GM19023 (cell line): Measurements from ENCODE around the gene EFCC1.
A peak's percentile ranks its signal among the peaks of the same experiment; 100 is the strongest.

Source experiments
- ATAC-seq: cut with Tn5 transposase; IDR thresholded peaks from one replicate; pipeline ENCODE4 v1.9.1; 2021; ENCODE audit warnings: mild to moderate bottlenecking, moderate library complexity; ENCODE audit not compliant: unreplicated experiment

Gene EFCC1

DNA sequence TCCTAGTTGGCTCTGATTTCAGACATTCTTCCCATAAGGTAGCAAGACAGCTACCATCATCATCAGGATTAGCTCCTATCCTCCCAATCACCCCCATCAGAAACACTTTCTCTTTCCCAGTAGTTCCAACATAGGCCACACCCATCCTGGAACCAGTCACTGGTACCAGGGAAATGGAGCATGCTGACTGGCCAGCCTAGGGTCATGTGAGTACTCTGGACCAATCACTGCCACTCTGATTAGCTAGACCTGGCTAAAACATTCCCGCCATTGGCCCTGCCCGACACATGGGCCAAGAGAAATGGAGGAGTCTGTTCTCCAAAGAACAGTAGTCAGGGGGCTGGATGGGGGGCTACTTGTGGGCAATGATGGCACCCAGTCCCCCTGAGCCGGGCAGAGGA lies 12.4 kb downstream of the EFCC1 start:
- ATAC-seq = no peak

DNA sequence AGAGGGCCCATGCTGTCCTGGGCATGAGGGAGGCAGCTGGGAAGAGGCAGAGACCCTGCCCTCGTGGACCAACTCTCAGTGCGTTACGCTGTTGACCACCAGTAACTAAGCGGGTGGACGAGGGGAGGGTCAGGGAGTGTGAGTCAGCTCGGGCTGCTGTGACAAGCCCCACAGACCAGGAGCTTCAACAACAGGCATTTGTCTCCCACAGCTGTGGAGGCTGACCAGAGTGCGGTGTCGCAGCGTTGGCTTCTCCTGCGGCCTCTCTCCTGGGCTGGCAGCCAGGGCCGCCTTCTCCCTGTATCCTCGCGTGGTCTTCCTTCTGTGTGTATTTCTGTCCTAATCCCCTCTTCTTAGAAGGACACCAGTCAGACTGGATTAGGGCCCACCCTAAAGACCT lies 13.0 kb downstream of the EFCC1 start:
- no peak for ATAC-seq

DNA sequence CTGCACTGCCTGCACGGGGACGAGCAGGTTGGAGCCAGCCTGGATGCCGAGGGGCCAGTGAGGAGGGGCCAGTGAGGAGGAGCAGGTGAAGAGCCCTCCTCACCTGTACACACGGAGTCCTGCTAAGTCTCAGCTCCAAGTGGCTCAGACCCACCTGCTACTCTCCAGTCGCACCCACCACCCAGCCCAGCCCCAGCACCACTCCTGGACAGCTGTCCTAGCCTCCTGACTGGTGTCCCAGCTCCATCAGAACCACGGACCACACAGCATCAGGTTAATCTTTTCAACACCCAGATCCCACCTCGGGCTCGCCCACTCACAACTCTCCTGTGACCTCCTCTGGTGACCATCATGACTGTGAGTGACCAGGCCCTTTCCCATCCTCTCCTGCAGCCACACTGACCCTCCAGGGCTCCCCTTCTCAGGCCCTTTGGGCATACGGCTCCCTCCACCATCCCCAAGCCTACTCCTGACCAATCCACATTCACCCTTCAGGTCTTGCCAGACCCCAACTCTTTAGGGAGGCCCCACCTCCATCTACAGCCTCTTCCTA lies 13.8 kb downstream of the EFCC1 start:
- no peak for ATAC-seq

DNA sequence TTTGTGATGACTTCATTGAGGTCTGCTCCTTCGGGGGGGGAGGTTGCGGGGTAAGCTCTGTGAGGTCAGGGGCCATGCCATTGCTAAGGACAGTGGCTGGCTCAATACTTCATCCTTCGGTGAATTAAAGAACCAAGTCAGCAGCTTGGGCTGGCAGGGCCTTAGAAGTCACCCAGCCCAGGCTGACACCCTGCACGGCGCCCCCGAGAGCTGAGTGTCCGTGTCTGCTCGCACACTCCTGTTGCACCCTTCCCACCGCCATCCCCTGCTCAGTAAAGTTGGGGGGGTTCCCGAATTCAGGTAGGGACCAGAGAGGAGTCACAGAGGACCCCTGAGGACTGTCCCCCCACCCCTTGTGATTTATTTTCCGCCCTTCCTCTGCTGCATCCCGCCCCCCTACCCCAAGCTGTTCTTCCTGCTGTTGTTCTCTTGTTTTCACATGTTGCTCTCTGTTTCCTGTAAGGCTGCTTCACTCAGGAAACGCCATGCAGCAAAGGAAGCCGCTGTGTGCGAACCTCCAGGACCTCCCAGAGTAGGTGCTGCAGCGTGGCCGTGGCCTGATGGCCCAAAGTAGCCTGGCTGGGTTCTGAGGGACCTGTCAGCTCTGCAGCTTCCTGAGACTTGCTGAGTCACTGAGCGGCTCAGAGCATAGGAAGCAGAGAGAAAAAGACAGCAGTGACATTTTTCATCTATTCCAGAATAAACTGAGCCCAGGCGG lies 14.4 kb downstream of the EFCC1 start:
- ATAC-seq = no peak

DNA sequence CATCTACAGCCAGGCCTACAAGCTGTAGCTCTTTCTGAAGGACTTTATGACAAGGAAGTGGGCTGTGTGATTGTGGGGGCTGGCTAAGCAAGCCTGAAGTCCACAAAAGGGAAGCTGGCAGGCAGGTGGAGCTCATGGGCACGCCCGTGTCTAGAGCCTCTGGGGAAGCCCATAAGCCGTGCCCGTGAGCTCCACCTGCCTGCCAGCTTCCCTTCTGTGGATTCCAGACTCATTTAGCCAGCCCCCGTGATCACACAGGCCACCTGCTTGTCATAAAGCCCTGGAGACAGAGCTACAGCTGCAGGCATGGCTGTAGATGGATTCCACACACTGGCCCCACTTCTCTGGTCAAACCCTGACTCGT lies 15.2 kb downstream of the EFCC1 start:
- no peak for ATAC-seq

DNA sequence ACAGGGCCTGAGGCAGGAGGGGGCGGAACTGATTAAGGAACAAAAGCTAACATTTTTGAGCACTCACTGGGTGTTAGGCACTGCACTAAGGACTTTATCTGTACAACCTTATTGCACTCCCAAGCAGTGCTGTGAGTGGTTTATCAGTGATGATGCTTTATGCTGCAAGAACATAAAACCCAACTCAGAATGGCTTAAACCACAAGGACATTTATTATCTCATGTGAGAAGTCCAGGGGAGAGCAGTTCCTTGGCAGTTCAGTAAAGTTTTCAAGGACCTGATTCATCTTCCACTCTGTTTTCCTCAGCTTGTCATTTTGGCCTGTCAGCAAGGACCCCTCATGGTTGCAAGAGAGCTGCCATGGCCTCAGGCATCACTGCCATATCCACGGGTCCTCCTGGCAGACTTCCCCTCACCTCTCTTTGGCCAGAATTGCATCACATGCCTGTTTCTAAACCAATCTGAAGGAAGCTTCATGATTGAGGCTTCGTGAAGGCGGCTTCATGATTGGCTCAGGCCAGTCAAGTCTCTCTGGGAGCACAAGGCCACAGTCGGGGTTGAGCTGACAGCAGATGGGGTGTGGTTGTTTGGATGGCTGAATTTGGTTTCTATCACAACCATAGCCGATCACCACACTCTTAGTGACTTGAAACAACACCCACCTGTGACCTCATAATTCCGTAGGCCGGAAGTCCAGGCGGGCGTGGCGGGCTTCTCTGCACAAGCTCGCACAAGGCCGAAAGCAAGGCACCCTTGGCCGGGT lies 15.8 kb downstream of the EFCC1 start:
- peak; percentile 74 for ATAC-seq

DNA sequence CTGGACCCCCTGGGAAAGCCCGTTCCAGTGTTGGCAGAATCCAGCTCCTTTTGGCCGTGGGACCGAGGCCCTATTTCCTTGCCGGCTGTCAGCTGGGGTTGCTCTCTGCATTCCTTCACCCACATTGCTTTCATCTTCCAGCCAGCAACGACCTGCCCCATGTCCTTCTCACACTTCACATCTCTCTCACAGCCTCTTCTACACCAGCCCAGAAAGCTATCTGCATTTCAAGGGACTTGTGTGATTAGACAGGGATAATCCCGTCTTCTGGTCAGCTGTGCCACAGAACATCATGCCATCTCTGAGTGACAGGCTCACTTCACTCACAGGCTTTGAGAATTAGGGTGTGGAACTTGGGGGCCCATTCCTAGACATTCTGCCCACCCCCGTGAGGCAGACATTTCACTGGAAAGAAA lies 16.4 kb downstream of the EFCC1 start:
- peak; percentile 8 for ATAC-seq

DNA sequence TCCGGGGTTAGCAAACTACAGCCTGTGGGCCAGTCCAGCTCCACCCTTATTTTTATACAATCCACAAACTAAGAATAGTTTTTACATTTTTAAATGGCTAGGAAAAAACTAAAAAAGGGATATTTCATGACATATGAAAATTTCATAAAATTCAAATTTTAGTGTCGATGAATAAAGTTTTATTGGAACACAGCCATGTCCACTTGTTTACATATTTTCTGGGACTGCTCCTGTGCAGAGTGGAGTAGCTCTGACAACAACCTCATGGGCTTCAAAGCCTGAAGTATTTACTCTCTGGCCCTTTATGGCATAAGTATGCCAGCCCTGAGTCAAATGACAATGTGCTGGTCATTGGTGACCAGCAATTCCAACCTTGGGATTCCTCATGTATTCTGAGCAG lies 17.2 kb downstream of the EFCC1 start:
- no peak for ATAC-seq

DNA sequence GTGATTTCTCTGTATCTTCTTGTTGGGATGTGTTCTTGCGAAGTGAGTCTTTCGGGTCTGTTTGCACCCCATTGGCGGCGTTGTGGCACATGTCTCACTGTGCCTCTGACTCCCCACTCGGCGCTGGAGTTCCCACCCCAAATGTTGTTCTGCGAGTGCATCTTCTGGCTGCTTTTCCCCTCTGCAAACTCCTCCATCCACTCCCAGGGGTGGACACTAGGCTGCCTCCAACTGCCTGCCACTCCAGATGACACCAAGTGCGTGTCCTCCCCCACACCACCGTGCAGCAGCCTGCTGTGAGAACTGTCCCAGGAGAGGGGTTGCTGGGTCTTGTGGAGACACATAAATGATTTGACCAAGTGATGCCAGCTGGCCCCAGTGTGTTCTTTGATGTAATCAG lies 17.6 kb downstream of the EFCC1 start:
- ATAC-seq = no peak

DNA sequence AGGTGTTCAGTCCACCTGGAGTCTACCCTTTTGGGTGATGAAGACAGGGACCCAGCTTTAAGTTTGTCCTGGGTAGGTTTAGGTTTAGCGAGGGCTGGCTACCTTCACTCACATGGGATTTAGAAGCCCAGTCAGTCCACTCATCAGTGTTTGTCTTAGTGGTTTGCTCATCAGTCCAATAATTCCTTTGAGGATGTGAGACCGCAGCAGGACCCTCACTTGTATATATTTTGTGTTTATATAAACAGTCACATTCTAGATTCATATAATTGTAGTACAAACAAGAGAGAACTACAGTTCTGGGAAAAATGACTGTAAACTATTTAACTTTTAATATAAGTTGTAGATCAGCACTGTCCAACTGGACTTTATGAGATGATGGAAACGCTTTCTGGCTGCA lies 18.2 kb downstream of the EFCC1 start:
- ATAC-seq = no peak

DNA sequence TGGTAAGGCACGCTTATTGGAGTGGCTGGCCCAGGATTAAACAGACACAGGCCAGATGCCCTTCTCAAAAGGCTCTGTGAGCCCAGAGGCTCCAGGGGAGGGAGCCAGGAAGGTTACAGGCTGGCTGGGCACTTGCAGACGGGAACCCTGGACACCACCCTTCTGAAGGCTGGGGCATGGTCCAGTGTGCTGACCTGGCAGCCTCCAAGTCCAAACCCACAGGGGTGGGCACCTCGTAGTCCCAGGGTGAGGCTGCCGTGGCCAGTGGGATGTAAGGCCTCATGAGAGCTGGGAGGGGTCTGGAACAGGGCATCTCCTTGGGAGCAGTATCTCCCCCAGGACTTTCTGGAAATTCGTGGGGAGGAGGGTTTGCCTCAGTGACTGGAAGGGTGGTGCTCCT lies 19.6 kb downstream of the EFCC1 start:
- no peak for ATAC-seq

DNA sequence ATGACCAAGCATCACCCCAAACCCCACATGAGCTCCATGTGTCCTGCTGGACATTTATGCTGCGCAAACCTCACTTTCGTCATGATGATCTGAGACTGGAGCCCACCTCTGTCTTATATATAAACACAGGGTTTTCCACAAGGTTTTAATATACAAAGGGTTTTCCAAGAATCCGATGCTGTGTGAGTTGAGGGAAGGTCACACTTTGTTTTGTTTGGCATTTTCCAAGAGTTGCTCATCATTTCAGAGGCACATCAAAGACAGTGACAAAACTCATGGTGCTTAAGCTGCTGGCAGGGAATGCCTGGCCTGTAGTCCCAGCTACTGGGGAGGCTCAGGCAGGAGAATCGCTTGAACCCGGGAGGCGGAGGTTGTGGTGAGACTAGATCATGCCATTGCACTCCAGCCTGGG lies 20.0 kb downstream of the EFCC1 start:
- no peak for ATAC-seq

DNA sequence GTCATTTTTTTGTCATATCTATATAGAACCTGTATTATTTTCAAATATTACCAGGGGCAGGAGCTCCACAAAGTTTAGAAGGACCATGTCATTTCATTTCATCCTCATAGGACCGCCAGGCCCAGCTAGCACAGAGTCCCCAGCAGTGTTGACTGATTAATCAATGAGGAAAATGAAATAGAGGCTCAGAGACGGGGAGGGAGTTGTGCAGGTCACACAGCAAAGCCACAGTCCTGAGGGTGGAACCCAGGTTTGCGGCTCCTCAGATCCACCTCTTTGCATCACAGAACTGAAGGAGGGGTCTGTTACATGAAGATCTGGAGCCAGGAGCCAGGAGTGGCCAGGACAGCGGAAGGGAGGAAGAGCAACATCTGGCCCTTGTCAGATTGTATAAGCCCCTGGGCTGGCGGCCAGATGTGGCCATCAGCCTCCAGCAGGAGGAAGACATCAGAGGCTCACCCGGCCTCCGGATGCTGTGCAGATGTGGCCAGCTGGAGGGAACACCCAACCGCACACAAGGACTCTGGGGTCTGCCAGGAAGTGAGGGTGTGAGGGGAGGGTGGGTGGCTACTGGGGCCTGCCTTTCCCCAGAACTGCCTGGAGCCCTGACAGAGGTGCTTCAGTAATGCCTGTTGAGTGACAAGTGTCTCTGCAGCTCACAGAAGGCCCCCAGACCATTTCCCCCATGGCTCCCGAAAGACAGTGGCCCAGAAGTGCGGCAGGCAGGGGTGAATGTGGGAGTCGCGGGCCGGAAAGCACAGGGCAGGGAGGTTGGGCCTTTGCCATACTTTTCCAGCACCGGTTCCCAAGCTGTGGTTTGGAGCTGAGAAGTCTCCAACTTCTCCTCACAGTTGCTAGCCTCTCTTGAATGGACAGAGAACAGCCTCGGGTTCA lies 21.3 kb downstream of the EFCC1 start:
- no peak for ATAC-seq

DNA sequence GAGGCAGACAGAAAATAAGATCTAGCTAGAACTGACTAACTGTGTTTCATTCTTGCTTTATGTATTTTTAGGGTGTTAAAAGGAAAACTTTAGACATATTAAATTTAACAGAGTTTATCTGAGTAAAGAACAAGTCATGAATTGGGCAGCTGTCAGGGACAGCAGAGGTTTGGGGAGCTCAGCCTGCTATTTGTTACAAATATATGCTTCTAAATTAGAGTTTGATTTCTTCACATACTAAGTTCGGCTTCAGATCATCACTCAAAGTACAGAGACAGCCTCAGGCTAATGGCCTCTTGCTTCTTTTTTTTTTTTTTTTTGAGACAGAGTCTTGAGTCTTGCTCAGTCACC lies 21.9 kb downstream of the EFCC1 start:
- no peak for ATAC-seq

DNA sequence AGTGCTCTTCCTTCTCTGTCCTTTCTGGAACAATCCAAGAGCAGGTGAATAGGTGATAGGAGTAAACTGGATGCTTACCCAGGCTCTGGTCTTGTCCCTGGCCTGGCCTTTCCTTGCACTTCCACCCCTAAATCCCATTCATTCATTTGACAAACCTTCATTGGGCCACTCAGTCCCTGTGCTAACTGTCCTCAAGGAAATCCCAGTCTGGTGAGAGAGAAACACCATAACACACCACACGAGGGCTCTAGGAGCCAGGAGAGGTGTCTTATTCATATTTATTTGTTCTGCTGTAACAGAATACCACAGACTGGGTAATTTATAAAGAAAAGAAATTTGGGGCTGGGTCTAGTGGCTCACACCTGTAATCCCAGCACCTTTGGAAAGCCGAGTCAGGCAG lies 22.8 kb downstream of the EFCC1 start:
- no peak for ATAC-seq

DNA sequence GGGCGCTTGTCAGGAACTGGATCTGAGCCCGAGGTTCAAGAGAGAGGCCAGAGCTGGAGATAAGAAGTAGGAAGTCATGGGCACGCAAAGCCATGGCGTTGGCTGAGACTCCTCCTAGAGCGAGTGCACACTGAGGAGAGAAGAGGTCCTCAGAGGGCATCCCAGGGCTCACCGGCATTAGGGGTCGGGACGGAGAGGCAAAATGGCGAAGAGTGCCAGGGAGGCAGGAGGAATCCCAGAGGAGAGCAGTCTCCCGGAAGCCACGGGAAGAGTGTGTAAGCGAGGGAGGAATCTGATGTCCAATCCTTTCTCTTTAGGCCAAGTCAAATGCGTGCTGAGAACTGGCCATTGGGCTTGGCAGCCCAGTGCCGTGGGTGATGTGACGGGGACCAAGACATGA lies 24.0 kb downstream of the EFCC1 start:
- no peak for ATAC-seq

DNA sequence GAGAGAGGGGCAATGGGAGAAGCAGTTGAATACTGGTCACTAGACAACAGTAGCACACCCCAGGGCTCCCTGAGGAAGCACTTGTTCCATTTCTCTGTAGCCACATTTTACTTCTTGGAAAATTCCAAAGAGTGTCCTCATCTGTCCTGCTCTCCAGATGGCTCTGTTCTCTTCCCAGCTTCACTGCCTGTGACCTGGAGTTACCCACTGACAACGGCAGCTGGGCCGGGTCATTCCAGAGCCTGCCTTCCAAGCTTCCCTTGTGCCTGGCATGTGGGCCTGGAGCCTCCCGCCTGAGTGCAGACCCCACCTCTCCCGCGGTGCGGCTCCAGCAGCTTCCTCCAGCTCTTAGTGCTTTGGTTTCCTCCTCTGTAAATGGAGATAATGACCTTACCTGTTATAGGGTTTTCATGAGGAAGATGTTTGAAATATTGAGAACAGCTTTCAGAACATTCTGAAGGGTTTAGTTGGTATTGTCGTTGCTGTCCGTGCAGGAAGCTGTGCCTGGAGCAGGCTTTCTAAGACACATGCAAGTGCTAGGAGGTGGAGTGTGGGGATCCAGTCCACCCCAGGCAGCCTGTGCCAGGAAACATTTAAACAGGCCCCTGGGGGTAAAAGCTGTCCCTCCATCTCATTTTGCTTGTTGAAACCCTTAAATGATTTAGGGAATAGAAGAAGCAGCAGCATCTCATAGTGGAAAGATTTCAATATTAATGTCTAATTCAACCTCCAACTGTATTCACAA lies 24.8 kb downstream of the EFCC1 start:
- ATAC-seq = no peak

DNA sequence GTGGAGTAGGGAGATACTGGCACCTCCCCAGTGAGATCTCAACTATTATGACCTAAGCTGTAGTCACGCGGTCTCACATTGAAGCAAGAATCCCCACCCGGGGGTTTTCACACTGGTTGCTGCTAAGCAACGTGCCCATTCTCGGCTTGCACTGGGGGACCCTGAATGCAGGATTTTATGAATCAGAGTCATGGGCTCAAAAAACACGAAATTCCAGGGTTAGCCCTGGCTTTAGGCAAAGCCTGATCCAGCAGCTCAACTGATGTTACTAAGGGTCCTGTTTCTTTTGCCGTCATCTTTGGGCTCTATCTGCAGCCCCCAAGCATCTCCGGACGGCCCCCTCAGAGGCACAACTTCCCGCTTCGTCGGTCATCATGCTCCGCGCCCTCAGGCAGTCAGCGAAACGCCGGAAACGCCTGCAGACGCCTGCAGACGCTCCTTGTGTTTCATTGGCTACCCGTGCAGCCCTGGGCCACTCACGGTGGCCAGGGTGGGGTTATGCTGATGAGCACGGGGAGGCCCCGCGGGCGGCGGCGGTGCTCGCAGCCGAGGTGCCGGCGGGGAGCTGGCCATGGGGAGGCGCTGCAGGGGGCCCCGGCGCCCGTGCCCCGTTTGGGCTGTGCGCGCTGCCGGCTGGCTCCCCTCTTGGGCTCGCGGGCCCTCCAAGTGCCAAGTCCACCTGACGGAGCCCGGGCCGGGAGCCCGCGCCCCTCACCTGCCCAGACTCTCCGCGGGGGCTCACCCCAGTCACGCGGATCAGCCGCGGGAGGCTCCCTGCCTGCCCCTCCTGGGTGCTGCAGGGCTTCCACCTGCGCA lies 25.8 kb downstream of the EFCC1 start:
- ATAC-seq = peak; percentile 99

DNA sequence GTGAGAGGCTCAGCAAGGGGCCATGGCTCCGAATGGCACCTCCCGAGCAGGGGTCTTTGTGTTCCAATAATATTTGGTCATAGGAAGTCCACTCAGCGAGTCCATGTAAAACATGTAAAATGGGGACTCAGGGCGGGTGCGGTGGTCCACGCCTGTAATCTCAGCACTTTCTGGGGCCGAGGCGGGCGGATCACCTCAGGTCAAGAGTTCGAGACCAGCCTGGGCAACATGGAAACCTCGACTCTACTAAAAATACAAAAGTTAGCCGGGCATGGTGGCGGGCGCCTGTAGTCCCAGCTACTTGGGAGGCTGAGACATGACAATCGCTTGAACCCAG lies 26.4 kb downstream of the EFCC1 start:
- no peak for ATAC-seq

DNA sequence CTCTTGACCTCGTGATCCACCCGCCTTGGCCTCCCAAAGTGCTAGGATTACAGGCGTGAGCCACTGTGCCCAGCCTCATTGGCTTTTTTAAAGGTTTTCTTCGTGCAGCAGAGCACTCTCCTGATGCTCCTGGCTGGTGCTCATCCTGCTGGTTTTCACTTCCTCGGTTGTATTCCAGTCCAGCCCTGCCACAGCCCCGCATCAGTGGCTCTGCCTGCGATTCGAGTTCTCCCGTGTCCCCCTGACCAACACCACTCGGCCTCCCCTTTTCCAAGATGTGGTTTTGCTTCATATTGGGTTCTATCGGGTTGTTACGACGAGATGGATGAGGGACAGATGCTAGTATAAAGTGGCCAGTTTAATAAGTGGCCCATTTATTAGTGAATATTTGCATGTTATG lies 27.8 kb downstream of the EFCC1 start:
- ATAC-seq = no peak
